Coronary artery (tissue), 2 donors: ENCODE measurements around the gene NOD2.

Source experiments
- DNase-seq: peaks from one replicate; pipeline ENCODE4 v3.0.0-alpha.2; 2017; ENCODE audit warnings: low spot score
- H3K27ac ChIP-seq, 2 donors: fragments of 200-600 bp; sonication (generic); one replicate each; pipeline ENCODE4 v1.5.1; 2016 to 2019
- H3K4me3 ChIP-seq: fragments of 200-600 bp; sonication (generic); 2 replicates; pipeline ENCODE4 v1.5.1; 2016; ENCODE audit warnings: mild to moderate bottlenecking, moderate library complexity
- TF ChIP-seq, protein P1 (sequence below): fragments of 200-600 bp; sonication (generic); IDR thresholded peaks from one replicate; pipeline ENCODE4 v1.5.1; 2019; ENCODE audit warnings: antibody characterized with exemption

Gene NOD2

DNA sequence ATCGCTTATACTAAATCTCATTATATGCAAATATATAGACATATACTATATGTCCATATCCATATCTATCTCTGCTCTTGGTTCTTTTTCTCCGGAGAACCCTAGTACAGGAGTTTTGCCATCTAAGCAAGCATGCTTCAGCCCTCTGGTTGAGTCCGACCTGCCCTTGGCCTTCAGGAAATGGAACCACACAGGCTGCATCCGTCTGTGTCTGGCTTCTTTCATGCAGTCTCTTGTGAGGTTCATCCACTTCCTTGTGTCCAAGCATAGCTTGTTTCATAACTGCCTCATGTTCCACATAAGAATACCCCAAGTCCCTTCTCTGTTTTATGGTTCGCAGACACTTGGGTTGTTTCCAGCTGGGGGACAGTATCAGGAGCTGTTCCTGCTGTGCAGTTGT is 29.1 kb upstream of the NOD2 start:
- TF ChIP-seq, protein P1, sequence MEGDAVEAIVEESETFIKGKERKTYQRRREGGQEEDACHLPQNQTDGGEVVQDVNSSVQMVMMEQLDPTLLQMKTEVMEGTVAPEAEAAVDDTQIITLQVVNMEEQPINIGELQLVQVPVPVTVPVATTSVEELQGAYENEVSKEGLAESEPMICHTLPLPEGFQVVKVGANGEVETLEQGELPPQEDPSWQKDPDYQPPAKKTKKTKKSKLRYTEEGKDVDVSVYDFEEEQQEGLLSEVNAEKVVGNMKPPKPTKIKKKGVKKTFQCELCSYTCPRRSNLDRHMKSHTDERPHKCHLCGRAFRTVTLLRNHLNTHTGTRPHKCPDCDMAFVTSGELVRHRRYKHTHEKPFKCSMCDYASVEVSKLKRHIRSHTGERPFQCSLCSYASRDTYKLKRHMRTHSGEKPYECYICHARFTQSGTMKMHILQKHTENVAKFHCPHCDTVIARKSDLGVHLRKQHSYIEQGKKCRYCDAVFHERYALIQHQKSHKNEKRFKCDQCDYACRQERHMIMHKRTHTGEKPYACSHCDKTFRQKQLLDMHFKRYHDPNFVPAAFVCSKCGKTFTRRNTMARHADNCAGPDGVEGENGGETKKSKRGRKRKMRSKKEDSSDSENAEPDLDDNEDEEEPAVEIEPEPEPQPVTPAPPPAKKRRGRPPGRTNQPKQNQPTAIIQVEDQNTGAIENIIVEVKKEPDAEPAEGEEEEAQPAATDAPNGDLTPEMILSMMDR = no peak
- DNase-seq = no peak
- H3K27ac ChIP-seq = no peak overlapping the region

DNA sequence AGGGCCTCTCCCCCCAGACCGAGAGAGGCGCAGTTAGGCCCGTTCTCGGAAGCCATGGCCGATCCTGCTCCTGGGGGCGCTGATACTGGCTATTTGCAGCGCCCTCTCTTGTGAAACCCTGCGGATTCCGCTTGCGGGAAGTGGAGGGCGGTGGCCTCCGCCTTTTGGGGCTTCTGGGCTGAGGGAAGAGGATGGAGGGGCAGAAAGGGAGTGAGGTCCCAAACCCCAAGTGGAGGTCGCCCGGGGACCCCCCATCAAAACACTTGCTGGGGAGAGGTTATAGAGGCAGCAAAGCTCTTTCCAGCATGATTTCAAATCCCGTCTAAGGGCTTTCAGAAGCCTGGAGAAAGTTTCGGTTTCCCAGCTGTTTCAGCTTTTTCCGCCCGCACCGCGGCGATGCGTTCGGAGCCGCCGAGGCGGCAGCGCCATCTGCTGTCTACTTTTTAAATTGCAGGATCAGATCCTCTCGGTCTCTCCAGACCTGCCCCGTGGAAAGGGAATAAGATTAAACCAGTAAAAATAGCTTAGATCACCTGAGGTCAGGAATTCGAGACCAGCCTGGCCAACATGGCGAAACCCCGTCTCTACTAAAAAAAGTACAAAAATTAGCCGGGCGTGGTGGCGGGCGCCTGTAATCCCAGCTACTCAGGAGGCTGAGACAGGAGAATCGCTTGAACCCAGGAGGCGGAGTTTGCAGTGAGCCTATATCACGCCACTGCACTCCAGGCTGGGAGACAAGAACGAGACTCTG is 28.1 kb upstream of the NOD2 start:
- Histone ChIP-seq H3K4me3 (peak overlapping the region; percentile 67), H3K27ac (peak overlapping the region; percentile 46 to 64)
- TF ChIP-seq, protein P1 = peak; percentile 91
- DNase-seq = peak; percentile 83

More for the DNA sequence above, 29.1 kb upstream of the NOD2 start:
- no peak overlapping the region for H3K4me3 ChIP-seq

DNA sequence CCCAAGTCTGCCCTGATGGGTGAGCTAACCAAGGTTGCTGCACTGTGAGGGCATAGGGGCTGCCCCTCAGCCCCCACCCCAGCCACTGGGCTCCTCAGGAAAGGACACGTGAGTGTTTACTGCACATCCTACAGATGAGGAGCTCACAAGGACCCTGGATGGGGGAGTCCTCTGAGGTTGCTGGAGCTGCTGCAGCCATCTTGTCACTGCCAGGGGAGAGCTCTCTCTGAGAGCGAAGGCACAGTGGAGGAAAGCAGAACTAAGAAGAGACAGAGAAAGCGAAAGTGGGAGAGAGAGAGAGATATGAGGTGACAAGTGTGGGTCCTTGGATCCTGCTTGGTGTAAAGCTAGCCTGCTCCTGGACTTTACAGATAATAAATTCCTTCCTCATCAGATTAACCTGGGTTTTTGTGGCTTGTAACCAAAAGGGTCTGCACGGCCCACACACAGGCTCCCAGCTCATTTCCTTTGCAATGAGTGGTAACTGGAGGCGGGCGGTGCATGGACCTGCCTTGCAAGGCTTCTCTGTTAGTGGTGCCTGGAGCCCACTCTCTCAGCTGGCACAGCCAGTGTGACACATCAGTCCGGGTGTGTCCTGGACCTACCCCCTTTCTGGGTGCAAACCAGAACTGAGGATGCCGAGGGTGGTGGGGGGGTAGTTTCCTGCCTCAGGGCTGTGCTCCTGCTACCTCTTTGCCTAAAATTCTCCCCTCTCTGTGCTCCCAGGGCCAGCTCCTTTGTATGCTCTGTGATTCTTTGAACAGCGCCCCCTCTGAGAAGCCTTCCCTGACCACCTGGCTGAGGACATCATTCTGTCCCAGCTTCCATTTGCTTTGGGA is 26.5 kb upstream of the NOD2 start:
- DNase-seq = no peak
- Histone ChIP-seq H3K27ac (no peak overlapping the region), H3K4me3 (no peak overlapping the region)
- TF ChIP-seq, protein P1 = no peak

DNA sequence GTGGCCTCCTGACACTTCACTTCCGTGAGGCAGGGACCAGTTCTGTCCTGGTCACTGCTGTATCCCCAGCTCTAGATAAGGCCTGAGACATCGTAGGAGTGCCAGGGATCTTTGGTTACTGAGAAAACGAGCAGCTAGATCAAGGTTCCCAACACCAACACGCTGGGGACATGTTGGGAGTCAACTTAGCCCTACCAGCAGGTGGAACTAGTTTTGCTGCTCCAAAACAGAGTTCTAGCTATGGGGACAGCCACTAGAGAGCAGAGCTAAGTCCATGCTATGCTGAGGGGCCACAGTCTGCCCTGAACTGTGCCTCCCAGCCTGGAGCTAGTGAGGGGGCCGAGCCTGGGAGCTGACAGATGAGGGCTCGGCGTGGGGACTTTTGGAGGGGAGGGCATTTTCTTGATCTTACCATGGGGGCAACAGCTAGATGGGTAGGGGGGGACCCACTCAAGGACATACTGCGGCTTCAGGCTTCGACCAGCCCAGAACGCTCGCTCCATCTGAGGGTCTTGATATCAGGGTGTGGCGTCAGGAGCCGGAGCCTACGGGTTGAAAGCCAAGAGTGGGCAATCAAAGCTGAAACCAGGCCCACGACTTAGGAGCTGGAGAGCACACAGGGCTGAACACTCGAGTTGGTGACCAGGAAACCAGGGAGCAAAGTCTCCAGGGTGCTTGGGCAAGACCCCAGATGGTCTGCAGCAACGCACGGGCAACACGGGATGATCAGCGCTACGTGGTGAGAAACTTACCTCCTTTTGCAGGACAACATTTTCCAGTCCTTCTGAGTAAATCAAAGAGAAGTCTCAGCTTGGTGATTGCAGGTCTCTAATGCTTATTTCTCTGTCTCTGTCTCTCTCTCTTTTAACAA is 25.7 kb upstream of the NOD2 start:
- DNase-seq = no peak
- no peak overlapping the region for H3K27ac ChIP-seq
- TF ChIP-seq, protein P1 = no peak
- H3K4me3 ChIP-seq = no peak overlapping the region

DNA sequence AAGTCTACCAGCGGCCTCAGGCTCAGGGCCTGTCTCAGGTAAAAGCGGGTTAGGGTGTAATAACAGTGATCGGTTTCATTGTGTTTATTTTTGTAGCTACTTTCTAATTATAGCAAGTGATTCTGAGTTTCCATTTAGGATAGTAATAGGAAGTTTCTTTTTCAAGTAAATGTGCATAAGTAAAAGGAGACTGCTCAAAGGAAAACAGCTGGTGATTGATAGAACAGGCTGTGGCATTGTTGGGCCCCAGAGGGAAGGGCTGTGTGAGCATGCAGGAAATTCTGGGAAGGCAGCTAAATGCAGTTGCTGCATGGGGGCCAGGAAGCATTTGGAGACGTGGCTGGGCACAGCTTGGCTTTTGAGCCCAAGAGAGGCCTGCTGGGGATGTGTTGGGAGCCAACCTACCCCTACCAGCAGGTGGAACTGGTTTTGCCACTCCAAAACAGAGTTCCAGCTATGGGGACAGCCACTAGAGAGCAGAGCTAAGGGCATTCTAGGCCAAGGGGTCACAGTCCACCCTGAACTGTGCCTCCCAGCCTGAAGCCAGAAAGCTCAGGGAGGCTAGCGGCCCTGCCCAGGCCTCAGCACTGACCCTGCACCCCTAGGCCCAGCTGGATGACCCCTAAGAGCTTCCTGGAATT is 24.9 kb upstream of the NOD2 start:
- TF ChIP-seq, protein P1 = no peak
- no peak overlapping the region for H3K27ac ChIP-seq
- H3K4me3 ChIP-seq = no peak overlapping the region
- DNase-seq = no peak

DNA sequence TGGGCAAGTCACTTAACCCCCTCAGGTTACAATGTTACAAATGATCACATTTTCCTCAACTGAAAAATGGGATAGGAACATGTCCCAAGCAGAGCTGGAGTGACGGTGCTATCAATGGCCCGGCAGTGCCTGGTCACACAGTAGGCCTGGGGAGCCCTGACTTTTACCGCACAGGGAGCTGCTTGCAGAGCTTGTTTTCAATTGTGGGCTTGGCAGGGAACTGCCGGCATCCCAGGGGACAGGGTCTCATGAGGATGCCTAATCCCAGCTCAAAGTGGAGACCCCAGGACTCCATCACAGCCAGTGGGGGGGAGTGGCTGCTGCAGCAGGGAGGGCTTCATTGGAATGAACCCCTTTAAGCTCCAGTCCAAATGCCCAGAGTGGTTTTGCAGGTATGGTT is 23.7 kb upstream of the NOD2 start:
- no peak overlapping the region for H3K4me3 ChIP-seq
- TF ChIP-seq, protein P1 = no peak
- no peak overlapping the region for H3K27ac ChIP-seq
- no peak for DNase-seq
